Glomerular visceral epithelial cell (primary cell): Measurements from ENCODE around the gene TMIGD3.

Source experiments
- DNase-seq: peaks from one replicate; pipeline ENCODE4 v3.0.0-alpha.2; 2016; ENCODE audit errors: extremely low spot score

TMIGD3 gene

DNA sequence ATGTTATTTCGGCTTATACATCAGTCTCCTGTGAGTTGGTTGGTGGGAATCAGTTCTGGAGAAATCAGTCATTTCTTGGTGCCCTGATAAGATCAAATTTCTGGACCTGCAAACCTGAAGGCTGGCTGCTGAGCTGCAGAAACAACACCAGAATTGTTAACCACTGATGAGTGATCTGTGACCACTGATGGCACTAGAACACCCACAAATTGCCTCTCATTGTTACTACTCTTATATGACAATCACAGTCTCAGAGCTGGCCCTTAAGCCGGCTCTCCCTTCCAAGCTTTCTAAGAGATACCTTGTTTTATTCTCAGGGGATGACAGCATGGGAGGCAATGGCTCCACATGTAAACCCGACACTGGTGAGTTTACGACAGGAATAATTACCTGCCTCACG lies 27.7 kb downstream of the TMIGD3 start:
- no peak for DNase-seq

DNA sequence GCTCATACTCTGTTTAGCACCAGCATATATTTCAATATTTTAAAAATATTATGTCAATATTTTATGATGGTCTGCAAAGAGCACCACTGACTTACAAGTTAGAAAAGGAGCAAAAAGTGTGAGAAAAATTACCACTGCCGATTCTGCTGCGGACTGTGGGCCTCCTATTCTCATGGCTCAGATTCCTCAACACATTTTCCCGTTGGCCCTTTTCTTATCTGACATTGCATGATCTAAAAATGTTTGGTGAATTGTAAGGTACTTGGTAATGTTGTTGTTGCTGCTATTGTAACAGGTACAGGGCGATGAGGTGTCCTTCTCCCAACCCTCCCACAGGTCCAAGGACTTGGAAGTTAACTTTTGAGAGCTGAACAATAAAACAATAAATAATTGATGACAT lies 28.9 kb downstream of the TMIGD3 start:
- no peak for DNase-seq

DNA sequence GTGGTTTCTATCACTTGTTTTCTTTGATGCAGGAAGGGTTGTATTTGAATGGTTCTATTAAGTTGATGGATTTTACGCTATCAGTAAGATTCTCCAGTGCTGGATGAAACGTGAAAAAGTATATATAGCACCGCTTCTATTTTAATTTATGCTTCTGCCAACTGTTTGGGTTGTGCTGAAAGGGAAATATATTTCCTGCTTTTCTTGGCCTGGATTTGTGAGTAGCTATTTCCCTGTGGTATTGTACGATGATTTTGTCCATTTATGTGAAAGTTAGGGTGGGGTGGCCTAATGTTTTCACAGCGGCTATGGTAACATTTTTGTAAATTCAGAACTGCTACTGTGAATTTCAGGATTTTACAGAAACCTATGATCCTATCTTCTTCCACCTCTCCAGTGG lies 29.3 kb downstream of the TMIGD3 start:
- no peak for DNase-seq

DNA sequence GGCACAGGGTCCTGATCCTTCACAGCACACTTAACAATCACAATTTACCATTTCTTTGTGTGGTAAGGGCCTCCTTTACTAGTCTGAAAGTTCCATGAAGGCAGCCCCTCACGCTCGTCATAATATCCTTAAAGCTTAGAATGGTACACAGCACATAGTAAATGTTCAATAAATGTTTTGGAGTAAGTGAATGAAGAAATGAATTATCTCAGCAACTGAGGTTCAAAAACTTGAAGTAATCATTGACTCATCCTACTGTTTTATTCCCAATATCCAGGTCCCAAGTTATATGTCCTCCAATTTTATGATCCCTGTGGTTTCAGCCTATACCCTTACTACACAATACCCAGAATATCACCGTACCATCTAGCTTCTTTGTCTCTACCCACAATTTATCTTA lies 31.9 kb downstream of the TMIGD3 start:
- no peak for DNase-seq

DNA sequence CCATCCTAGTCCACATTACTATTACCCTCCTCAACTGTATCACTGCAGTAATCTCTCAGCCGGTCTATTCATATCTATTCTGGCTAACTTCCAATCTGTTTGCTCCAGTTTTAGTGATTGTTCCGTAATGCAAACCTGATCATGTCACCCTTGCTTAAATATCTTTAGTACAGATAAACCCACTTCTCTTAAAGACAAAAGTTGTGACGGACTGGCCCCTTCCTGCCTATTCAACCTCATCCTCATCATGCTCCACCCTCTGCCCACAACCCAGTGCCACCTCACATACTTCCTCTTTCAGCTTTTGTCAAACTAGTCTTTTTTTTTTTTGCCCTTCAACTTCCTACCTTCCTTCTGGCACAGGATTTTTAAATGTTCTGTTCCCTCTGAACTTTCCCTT lies 32.4 kb downstream of the TMIGD3 start:
- no peak for DNase-seq

DNA sequence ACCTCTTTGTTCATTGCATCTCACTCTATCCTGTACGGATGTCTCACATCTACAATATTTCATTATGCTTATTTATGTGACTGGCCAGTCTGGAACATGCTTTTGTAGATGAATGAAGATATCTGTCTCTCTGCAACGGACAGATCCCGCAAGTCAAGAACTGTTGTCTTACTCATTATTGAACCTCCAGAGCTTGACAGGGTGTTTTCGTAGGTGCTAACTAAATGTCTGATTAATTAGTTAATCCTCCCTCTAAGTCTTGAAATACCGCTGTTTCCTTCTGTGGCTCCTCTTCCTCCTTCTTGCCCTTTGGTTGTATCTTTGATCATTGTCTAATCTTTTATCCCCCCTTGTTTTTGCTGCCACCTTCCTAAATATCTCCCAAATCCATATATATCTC lies 32.8 kb downstream of the TMIGD3 start:
- no peak for DNase-seq

DNA sequence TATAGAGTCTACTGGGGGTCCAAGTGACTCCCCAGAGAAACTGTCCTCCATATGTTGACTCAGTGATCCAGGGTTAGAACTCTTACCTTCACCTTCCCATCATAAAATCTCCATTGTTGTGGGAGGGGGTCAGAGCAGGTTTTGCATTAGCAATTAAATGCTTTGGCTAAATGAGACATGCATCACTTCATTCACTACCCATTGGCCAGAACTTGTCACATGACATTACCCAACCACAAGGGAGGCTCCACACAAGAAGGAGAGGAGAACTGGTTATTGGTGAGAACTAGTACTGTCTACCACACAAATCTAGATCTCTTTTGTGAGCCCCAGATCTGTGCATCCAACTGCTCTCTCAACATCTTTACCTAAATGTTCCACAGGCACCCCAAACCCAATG lies 33.9 kb downstream of the TMIGD3 start:
- no peak for DNase-seq

DNA sequence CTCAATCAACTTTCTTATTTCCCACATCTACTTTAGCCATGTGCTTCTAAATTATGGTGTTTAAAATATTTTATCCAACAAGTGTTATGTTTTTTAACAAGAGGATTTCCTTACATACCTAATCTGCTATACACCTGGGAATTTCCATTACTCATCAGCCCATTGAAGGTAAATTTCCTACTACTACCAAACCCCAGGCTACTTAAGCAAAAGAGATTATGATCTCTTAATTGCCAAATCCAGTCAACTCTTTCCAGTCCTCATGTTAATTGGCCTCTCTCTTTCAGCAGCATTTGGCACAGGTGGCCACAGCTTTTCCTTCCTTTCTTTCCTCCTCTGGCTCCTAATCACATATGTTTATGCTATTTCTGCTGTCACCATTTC lies 34.7 kb downstream of the TMIGD3 start:
- DNase-seq, result no peak

DNA sequence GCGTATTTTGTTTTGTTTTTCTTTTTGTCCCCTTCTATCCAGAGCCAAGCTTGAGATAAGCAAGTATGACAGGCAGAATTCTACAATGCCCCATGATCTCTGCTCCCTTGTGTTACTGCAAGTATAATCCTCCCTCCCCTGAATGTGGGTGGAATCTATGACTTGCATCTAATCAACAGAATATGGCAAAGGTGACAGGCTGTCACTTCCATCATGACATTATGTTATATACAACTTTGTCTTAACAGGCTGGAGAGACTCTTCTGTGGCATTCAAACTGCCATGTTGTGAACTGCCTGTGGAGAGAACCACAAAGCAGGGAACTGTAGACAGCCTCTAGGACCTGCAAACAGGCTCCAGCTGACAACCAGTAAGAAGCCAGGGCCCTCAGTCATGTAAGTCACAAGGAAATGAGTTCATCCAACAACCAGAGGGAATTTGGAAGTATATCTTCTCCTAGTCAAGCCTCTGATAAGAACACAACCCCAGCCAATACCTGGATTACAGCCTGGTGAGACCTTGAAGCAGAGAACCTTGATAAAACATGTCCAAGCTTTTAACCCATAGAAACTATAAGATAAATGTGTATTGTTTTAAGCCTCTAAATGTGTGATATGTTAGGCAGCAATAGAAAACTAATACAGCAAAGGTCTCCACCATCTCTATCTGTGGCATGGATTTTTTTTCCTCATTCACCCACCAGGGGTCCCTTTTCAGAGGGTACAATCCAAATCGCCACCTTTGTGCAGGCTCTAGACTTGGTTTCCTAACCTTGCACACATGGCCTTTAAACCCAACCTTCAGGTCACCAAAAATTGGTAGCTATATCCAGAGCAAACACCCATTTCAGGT lies 35.3 kb downstream of the TMIGD3 start:
- DNase-seq, result no peak

DNA sequence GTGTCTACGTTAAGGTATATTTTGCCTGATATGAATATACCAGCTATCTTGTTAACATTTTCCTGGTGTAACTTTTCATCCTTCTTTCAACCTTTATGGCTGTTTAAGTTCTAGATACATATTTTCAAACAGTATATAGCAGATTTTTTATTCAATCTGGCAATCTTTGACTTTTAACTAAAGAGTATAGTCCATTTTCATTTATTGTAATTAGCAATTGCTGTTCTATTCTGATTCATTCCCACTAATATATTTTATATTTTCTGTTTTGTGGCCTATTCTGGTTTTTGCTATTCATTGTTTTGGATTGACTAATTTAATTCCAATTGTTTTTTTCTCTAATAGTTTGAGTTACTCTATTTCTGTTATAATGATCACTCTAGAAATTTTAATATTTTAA lies 37.0 kb downstream of the TMIGD3 start:
- no peak for DNase-seq

DNA sequence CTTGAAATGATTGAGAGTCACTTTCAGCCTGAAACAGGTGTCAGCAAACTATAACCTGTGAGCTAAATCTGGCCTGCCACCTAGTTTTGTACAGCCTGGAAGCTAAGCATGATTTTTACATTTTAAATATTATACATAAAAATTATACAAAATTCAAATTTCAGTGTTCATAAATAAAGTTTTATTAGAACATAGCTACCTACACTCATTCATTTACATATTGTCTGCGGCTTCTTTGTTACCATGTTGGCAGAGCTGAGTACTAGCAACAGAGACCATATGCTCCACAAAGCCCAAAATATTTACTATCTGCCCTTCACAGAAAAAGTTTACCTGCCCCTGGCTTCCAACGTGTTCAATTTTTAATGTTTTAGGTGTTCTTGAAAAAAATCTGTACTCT lies 37.7 kb downstream of the TMIGD3 start:
- DNase-seq, result no peak

DNA sequence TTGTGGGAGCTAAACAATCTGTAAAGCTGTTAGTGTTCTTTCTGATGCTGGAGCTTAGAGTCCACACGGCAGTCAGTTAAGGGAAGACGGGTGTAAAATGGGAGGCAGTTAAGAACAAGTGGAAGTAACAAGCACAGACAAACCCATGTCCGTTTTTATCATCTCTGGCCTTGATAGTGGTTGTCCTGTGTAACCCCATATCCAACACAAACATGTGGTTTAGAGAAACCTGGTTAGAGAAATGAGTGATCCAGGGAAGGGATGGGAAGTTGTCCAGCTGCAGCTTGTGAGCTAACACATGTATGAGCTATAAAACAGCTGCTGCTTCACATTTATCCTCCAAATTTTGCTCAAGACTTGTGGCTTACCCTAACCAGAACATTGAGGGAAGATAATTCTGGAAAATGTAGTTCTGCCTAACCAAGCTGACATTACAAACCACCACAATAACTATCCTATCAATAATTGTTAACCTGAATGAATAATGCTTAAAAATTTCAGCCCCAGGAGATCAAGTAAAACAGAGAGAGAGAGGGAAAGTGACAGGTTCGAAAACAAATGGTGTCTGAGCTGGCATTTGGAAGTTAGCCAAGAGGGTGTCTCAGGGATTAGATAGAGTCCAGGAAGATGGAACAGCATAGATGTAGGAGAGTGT lies 40.3 kb downstream of the TMIGD3 start:
- peak; percentile 87 for DNase-seq

DNA sequence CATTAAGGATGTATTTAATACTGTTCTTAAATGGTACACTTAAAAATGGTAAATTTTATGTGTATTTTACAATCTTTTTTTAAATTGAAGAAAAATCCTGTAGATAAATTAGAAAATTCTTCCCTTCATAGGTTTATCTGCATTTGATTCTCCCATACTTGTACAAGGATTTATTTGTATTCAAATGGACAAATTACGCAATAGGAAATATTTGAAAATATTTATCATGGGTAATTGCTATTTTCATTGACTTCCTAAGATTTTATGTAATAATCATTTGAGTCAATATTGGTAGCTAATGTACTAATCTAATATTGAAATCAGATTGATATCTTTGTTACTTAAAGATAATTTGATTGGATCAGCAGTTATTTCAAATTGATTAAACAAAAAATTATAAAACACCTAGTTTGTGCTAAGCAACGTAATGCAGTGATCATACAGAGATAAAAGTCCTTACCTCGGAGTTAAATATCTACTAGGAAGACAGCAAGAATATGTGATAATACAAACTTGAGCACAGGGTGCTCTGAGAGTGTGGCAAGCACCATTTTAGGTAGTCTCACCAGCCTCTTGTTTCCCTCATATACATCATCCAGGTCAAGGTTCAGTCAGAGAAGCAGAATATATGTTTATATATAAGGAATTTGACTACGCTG lies 40.9 kb downstream of the TMIGD3 start:
- DNase-seq, result no peak

DNA sequence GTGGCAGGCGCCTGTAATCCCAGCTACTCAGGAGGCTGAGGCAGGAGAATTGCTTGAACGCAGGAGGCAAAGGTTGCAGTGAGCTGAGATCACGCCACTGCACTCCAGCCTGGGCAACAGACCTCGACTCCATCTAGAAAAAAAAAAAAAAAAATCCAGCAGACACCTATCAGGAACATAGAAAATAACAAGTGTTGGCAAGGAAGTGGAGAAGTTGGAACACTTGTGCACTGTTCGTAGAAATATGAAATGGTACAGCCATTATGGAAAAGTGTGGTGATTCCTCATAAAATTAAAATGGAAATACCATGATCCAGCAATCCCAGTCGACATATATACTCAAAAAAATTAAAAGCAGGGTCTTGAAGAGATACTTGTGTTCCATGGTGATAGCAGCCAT lies 41.7 kb downstream of the TMIGD3 start:
- DNase-seq, result no peak

DNA sequence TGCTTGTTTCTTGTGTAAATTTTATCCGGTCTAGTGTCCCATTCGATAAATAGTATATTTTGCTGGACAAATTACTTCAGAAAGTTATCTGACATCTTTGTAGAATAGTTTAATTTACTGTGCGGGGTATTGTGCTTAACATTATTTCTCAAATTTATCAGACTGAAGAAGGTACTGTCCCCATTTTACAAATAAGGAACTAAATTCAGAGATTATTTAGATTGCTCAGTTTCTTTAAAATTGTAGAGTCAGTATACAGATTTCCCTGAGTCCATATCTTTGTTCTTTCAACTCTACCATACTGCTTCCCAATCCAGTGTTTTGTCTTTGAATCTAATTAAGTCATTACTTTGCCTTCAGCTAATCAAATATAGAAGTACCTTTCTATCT lies 47.8 kb downstream of the TMIGD3 start:
- DNase-seq, result no peak

DNA sequence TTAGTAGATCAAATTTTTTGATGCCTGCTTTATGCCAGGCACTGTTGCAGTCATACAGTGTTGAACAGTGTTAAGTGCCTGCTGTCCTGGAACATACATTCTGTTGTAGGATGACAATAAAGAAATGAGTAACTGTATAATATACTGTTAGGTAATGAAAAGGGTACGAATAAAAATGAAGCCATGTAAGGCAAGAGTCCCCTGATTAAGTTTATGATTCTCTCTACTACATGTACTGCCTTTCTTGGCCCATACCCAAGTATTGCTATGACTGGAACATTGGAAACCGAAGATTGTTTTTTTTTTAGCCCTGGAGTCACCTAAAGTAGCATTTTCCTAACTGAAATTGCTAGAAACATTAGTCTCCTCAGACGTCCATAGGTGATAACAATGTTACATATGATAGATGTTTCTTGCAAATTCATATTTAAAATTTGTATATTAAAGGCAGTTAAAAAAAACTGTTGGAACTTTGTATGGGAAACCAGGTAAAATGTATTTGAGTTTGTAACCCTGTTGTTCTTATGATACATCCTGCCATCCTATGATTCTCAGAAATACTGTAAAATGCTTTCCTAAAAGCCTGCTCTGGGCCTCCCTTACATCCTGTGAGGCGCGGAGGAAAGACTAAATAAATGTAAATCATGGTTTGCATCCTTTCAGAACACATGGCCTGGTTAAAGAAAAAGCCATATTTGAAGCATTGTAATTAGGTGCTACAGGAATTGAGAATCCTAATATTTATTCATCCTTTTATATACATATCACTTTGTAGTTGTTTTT lies 48.4 kb downstream of the TMIGD3 start:
- no peak for DNase-seq

DNA sequence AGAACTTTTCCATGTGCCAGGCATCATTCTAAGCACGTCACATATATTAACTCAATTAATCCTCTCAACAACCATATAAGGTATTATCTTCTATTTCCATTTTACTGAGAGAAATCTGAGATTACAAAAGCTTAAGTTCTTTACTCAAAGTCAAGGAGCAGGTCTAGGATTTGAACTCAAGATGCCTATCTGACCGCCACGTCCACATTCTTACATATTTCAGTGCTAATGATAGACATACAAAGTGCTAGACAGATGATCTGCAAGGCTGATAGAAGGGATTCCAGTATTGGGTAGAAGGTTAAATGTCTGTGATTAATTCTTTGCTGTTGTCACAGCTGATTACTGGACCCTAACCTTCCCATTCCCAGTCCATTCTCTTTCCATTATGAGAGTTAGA lies 49.7 kb downstream of the TMIGD3 start:
- DNase-seq, result no peak

DNA sequence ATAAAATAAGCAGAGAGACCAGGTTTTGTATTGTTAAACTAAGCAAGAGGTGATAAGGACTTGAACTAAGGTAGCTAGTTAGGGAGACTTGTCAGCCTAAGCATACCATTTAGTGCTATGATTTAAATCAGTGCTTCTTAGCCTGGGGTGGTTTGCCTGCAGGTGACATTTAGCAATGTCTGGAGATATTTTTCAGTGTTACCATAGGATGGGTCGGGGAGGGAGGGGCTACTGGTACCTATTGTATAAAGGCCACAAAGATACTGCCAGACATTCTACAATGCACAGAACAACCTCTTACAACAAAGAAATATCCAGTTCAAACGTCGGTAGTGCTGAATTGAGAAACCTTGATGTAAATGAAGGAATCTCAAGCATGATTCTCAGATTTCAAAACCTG lies 50.9 kb downstream of the TMIGD3 start:
- DNase-seq, result no peak

DNA sequence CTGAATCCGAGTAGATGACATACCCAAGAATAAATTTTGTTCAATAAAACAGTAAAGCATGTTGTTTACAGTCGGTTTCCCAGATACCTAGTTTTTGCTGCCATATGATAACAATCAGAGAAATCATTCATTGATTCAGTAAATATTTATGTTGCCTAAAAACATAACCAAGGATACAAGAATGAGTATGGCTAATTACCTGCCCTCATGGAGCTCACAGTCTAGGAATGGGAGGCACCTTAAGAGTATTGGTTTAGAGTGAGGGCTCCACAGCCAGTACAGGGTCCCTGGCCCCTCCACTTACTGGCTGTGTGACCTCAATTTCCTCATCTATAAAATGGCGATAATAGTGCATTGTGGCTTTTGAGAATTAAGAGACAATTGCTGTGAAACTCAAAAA lies 53.2 kb downstream of the TMIGD3 start:
- no peak for DNase-seq

DNA sequence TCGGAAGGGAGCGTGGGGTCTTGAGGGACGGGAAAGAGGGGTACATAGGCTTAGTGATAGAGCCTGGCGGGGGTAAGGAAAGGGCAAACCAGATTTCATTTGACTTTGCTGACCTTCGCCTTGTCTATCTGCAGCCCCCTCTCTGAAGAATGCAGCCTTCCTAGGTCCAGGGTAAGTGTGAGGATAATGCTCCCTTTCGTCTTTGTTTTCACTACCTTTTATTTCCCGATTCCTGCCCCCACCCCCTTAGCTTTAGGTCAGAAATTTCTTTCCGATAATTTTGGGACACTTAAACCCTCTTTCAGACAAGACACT lies 53.8 kb downstream of the TMIGD3 start:
- DNase-seq, result no peak

DNA sequence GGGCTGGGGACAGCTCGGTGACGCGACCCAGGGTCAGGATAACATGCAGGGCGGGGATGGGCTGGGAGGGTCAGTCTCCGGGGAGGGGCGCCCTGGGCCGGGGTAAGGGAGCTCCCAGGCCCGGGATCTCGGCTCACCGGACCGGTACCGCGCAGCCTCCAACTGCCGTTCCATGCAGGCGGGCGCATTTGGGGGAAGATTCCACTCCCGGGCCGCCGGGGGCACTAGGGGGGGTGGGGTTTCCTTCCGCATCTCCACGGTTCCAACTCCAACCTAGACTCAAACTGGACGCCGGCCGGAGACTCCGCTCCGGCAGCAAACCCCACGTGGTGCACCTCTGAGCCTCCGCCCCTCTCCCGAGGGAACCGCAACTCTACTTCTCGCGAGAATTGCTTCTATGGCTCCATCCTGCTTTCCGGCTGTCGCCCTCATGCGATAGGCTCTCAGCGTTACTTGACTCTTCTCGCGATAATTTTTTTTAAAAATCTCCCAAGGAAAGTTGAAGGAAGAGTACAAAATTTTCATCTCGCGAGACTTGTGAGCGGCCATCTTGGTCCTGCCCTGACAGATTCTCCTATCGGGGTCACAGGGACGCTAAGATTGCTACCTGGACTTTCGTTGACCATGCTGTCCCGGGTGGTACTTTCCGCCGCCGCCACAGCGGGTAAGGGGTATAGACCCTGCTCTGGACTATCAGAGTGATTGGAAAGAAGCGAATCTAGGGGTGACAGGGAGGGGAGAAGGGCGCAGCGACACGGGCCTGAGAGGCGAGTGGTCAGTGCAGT lies 54.3 kb downstream of the TMIGD3 start, which contains the start of the genes ATP5PB and WDR77:
ATP5PB (plus strand) TSS at position 547 of the 785 bp plus-strand sequence; CDS start at position 625, 78 bp downstream.
WDR77 (minus strand) TSS at position 339 of the 785 bp plus-strand sequence; CDS start at position 252, 87 bp downstream.
- DNase-seq, result peak; percentile 98
